Liver (tissue), 9 donors: ENCODE measurements around the gene RASGRF2. TPM values are rescaled to one million over a fixed set of nuclear protein-coding genes. Genes with fewer than 3 reads are reported as not detected.

Experiments used
- DNase-seq: peaks from one replicate; pipeline ENCODE4 v3.0.0-alpha.2; 2017; ENCODE audit warnings: low spot score
- H3K27ac ChIP-seq, 2 donors: one replicate each; pipeline ENCODE4 v1.7.0; 2013; ENCODE audit warnings: inconsistent platforms in 2 of 2, low read length in 2 of 2, control low read depth in 1 of 2, low read depth in 1 of 2, mild to moderate bottlenecking in 1 of 2
- H3K27me3 ChIP-seq, 4 donors: one replicate each; pipeline versions ENCODE4 v1.6.1 to v1.7.0; 2013; ENCODE audit warnings: low read length in 3 of 4, inconsistent platforms in 1 of 4, mild to moderate bottlenecking in 1 of 4, moderate library complexity in 1 of 4; ENCODE audit not compliant: control insufficient read depth in 4 of 4, insufficient read depth in 4 of 4
- H3K36me3 ChIP-seq, 4 donors: one replicate each; pipeline versions ENCODE4 v1.6.1 to v1.7.0; 2013; ENCODE audit warnings: low read length in 3 of 4, mild to moderate bottlenecking in 3 of 4, low read depth in 1 of 4, moderate library complexity in 1 of 4; ENCODE audit not compliant: control insufficient read depth in 4 of 4, insufficient read depth in 3 of 4
- H3K4me1 ChIP-seq, 4 donors: one replicate each; pipeline versions ENCODE4 v1.6.1 to v1.7.0; 2013; ENCODE audit warnings: low read length in 3 of 4, mild to moderate bottlenecking in 3 of 4, moderate library complexity in 1 of 4; ENCODE audit not compliant: control insufficient read depth in 4 of 4, insufficient read depth in 4 of 4
- H3K4me3 ChIP-seq, 3 donors: one replicate each; pipeline versions ENCODE4 v1.6.1 to v1.7.0; 2013; ENCODE audit warnings: low read length in 3 of 3, control low read depth in 1 of 3, low read depth in 1 of 3, mild to moderate bottlenecking in 1 of 3
- H3K9ac ChIP-seq, 2 donors: one replicate each; pipeline ENCODE4 v1.7.0; 2013; ENCODE audit warnings: low read length in 2 of 2, mild to moderate bottlenecking in 2 of 2, moderate library complexity in 2 of 2, control low read depth in 1 of 2, low read depth in 1 of 2
- H3K9me3 ChIP-seq, 4 donors: one replicate each; pipeline versions ENCODE4 v1.6.1 to v1.7.0; 2013; ENCODE audit warnings: low read length in 3 of 4; ENCODE audit not compliant: control insufficient read depth in 4 of 4
- EGR1 ChIP-seq, 2 donors: IDR thresholded peaks; 2 replicates each; pipeline ENCODE4 v1.6.1; 2016 to 2018; ENCODE audit warnings: antibody characterized with exemption in 2 of 2, low read depth in 2 of 2
- FOXA1 ChIP-seq: IDR thresholded peaks from 2 replicates; pipeline ENCODE4 v1.6.1; 2016; ENCODE audit warnings: antibody characterized with exemption
- FOXA2 ChIP-seq: IDR thresholded peaks from 2 replicates; pipeline ENCODE4 v1.6.1; 2016; ENCODE audit warnings: antibody characterized with exemption
- GABPA ChIP-seq, 2 donors: IDR thresholded peaks in 1 of 2; conservative IDR thresholded peaks in 1 of 2; 2 replicates each; pipeline ENCODE4 v1.6.1; 2016; ENCODE audit warnings: antibody characterized with exemption in 2 of 2, mild to moderate bottlenecking in 1 of 2, moderate library complexity in 1 of 2
- HNF4A ChIP-seq, 2 donors: conservative IDR thresholded peaks; 2 replicates each; pipeline ENCODE4 v1.6.1; 2016; ENCODE audit warnings: antibody characterized with exemption in 2 of 2, mild to moderate bottlenecking in 2 of 2
- JUND ChIP-seq, 2 donors: IDR thresholded peaks; 2 replicates each; pipeline ENCODE4 v1.6.1; 2016; ENCODE audit warnings: antibody characterized with exemption in 2 of 2
- NR2F2 ChIP-seq: IDR thresholded peaks from 2 replicates; pipeline ENCODE4 v1.6.1; 2016; ENCODE audit warnings: antibody characterized with exemption
- RAD21 ChIP-seq, 2 donors: IDR thresholded peaks; 2 replicates each; pipeline ENCODE4 v1.6.1; 2016; ENCODE audit warnings: antibody characterized with exemption in 2 of 2, mild to moderate bottlenecking in 2 of 2
- RXRA ChIP-seq, 2 donors: IDR thresholded peaks; 2 replicates each; pipeline ENCODE4 v1.6.1; 2017 to 2018; ENCODE audit warnings: antibody characterized with exemption in 2 of 2, mild to moderate bottlenecking in 1 of 2
- SP1 ChIP-seq: IDR thresholded peaks from 2 replicates; pipeline ENCODE4 v1.6.1; 2018; ENCODE audit warnings: antibody characterized with exemption, mild to moderate bottlenecking
- TAF1 ChIP-seq: conservative IDR thresholded peaks from 2 replicates; pipeline ENCODE4 v1.6.1; 2016; ENCODE audit warnings: antibody characterized with exemption, mild to moderate bottlenecking
- YY1 ChIP-seq: IDR thresholded peaks from 2 replicates; pipeline ENCODE4 v1.6.1; 2016; ENCODE audit warnings: antibody characterized with exemption, mild to moderate bottlenecking
- WGBS: extraction: QIAGEN DNeasy Blood & Tissue Kit; methylation state at CpG from one replicate; pipeline ENCODE4 v1.1.7; 2013; 5-methylcytosine and 5-hydroxymethylcytosine counted together
- polyA plus RNA-seq, 2 donors: library from polyadenylated mRNA; stranded (reverse) in 1 of 2; unstranded in 1 of 2; fragments of 200-250 nt in 1 of 2; fragments of >200 nt in 1 of 2; fragmentation: Nextera tagmentation in 1 of 2; extraction: Ambion mirVana in 1 of 2; gene quantifications; one replicate each; pipeline versions ENCODE4 v1.2.1 to v1.2.3, GENCODE V29; 2013 to 2015
- total RNA-seq, 2 donors: library from RNA; depleted of rRNA; stranded (reverse); fragments of >200 nt; gene quantifications; one replicate each; pipeline ENCODE4 v1.2.3, GENCODE V29; 2014
- TF ChIP-seq, protein P1 (sequence below): IDR thresholded peaks from 2 replicates; pipeline ENCODE4 v1.6.1; 2016; ENCODE audit warnings: antibody characterized with exemption
- TF ChIP-seq, protein P2 (sequence below): IDR thresholded peaks from 2 replicates; pipeline ENCODE4 v1.6.1; 2016; ENCODE audit warnings: antibody characterized with exemption
- TF ChIP-seq, protein P3 (sequence below): IDR thresholded peaks from 2 replicates; pipeline ENCODE4 v1.6.1; 2016; ENCODE audit warnings: antibody characterized with exemption
- TF ChIP-seq, protein P4 (sequence below): fragments of 150-350 bp; IDR thresholded peaks from 2 replicates; pipeline ENCODE4 v1.5.1; 2017; ENCODE audit warnings: improper control_type of control experiment, low read depth, low read length; ENCODE audit not compliant: missing input control
- TF ChIP-seq, protein P5 (sequence below): IDR thresholded peaks from 2 replicates; pipeline ENCODE4 v1.6.1; 2016; ENCODE audit warnings: antibody characterized with exemption, mild to moderate bottlenecking
- donor health status: healthy.
- donor health status: healthy.
- donor health status: healthy.
- donor health status: healthy.
- donor health status: healthy.

RASGRF2 gene
- total and polyA plus RNA-seq, 4 donors: 0.12 to 3.3 (median 0.23) TPM

DNA sequence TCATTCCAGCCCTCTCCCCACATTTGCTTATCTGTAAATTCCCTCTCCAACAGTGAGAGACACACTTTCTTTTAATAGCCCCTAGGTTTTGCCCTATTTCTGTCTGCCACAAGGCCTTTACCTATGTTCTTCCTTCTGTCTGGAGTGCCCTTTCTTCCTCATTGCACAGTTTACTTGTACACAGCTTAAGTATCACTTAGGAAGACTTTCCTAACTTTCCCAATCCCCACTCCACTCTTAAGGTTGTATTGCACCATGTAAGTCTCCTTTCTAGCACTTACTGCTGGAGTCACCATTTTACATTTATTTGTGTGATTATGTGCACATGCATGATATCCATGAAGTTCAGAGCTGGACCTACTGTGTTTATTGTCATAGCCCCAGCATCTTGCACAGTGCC is 262.1 kb downstream of the RASGRF2 start (continued):
- TF ChIP-seq, protein P1, sequence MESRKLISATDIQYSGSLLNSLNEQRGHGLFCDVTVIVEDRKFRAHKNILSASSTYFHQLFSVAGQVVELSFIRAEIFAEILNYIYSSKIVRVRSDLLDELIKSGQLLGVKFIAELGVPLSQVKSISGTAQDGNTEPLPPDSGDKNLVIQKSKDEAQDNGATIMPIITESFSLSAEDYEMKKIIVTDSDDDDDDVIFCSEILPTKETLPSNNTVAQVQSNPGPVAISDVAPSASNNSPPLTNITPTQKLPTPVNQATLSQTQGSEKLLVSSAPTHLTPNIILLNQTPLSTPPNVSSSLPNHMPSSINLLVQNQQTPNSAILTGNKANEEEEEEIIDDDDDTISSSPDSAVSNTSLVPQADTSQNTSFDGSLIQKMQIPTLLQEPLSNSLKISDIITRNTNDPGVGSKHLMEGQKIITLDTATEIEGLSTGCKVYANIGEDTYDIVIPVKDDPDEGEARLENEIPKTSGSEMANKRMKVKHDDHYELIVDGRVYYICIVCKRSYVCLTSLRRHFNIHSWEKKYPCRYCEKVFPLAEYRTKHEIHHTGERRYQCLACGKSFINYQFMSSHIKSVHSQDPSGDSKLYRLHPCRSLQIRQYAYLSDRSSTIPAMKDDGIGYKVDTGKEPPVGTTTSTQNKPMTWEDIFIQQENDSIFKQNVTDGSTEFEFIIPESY: no peak
- TF ChIP-seq EGR1 (IDR thresholded peaks at IDR 0.05; ENCODE audit: low read depth in 2 of 2): no peak
- TF ChIP-seq FOXA1: no peak
- TF ChIP-seq GABPA (IDR thresholded peaks at IDR 0.05 in 1 of 2, conservative IDR thresholded peaks at IDR 0.05 in 1 of 2): no peak
- no peak for TF ChIP-seq NR2F2
- TF ChIP-seq RXRA (IDR thresholded peaks at IDR 0.05): no peak
- no peak for TF ChIP-seq SP1
- TF ChIP-seq JUND (IDR thresholded peaks at IDR 0.05): no peak

DNA sequence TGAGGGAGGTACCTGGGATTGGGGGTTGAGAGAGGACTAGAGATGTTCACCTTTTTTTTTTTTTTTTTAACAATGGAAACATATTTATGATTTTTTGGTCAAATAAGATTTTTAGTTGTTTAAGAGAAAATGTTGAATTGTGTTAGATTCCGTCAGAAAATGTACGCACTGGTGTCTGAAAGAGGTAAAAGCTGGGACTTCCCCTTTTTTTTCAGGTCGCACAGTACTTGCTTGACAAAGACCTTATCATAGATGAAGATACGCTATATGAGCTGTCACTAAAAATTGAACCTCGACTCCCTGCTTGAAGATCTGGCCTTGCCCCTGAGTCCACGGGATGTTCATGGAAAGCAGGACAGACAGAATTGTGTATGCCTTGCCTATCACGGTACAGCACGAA is 265.3 kb downstream of the RASGRF2 start:
- WGBS: 90% methylated on average over 8 of the region's 8 CpGs
- no peaks in the 10 kb centered on the region for H3K36me3 ChIP-seq
- H3K9me3 ChIP-seq: no peaks in the 10 kb centered on the region
- TF ChIP-seq FOXA1: no peak
- TF ChIP-seq FOXA2: no peak
- TF ChIP-seq JUND (IDR thresholded peaks at IDR 0.05): no peak
- TF ChIP-seq, protein P2, sequence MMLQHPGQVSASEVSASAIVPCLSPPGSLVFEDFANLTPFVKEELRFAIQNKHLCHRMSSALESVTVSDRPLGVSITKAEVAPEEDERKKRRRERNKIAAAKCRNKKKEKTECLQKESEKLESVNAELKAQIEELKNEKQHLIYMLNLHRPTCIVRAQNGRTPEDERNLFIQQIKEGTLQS: no peak
- no peak for TF ChIP-seq RXRA (IDR thresholded peaks at IDR 0.05)
- TF ChIP-seq, protein P1: no peak
- TF ChIP-seq YY1: no peak
- TF ChIP-seq, protein P3, sequence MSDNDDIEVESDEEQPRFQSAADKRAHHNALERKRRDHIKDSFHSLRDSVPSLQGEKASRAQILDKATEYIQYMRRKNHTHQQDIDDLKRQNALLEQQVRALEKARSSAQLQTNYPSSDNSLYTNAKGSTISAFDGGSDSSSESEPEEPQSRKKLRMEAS: no peak
- no peak for TF ChIP-seq SP1
- TF ChIP-seq EGR1 (IDR thresholded peaks at IDR 0.05; ENCODE audit: low read depth in 2 of 2): no peak
- DNase-seq: no peak
- no peak overlapping the region for H3K27ac ChIP-seq
- H3K4me1 ChIP-seq: no peaks in the 10 kb centered on the region
- H3K9ac ChIP-seq: no peak overlapping the region
- H3K4me3 ChIP-seq: no peak overlapping the region
- no peaks in the 10 kb centered on the region for H3K27me3 ChIP-seq

DNA sequence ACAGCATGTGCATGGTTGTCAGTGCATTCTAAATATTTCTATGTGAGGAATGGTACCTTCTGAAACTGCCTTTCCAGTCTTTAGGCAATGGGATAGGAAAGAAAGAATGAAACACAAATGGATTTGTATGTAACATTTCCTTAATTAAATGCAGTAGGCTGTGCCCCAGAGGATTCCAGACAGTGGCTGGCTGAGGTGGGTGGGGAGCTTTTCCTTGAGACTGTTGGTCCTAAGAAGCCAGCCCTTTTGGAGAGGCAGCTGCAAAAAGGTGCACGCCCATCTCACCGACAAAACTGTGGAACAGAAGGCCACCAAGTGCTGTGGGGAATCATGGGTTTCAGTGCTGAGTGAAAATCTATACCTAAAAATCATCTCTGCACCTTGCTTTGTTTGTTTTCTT is 266.1 kb downstream of the RASGRF2 start:
- Histone ChIP-seq H3K4me1 (no peaks in the 10 kb centered on the region), H3K9me3 (no peaks in the 10 kb centered on the region), H3K36me3 (no peaks in the 10 kb centered on the region), H3K9ac (no peak overlapping the region), H3K27me3 (no peaks in the 10 kb centered on the region), H3K4me3 (no peak overlapping the region), H3K27ac (no peak overlapping the region)
- 93% methylated on average over 2 of the region's 2 CpGs for whole genome bisulfite sequencing
- DNase-seq: no peak
- no peak for TF ChIP-seq EGR1 (IDR thresholded peaks at IDR 0.05; ENCODE audit: low read depth in 2 of 2)
- TF ChIP-seq, protein P2: no peak
- TF ChIP-seq JUND (IDR thresholded peaks at IDR 0.05): no peak
- TF ChIP-seq FOXA2: no peak
- no peak for TF ChIP-seq NR2F2
- TF ChIP-seq, protein P4, sequence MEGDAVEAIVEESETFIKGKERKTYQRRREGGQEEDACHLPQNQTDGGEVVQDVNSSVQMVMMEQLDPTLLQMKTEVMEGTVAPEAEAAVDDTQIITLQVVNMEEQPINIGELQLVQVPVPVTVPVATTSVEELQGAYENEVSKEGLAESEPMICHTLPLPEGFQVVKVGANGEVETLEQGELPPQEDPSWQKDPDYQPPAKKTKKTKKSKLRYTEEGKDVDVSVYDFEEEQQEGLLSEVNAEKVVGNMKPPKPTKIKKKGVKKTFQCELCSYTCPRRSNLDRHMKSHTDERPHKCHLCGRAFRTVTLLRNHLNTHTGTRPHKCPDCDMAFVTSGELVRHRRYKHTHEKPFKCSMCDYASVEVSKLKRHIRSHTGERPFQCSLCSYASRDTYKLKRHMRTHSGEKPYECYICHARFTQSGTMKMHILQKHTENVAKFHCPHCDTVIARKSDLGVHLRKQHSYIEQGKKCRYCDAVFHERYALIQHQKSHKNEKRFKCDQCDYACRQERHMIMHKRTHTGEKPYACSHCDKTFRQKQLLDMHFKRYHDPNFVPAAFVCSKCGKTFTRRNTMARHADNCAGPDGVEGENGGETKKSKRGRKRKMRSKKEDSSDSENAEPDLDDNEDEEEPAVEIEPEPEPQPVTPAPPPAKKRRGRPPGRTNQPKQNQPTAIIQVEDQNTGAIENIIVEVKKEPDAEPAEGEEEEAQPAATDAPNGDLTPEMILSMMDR: no peak
- TF ChIP-seq, protein P1: no peak
- TF ChIP-seq TAF1: no peak
- no peak for TF ChIP-seq GABPA (IDR thresholded peaks at IDR 0.05 in 1 of 2, conservative IDR thresholded peaks at IDR 0.05 in 1 of 2)
- TF ChIP-seq RAD21 (IDR thresholded peaks at IDR 0.05): no peak
- TF ChIP-seq, protein P5, sequence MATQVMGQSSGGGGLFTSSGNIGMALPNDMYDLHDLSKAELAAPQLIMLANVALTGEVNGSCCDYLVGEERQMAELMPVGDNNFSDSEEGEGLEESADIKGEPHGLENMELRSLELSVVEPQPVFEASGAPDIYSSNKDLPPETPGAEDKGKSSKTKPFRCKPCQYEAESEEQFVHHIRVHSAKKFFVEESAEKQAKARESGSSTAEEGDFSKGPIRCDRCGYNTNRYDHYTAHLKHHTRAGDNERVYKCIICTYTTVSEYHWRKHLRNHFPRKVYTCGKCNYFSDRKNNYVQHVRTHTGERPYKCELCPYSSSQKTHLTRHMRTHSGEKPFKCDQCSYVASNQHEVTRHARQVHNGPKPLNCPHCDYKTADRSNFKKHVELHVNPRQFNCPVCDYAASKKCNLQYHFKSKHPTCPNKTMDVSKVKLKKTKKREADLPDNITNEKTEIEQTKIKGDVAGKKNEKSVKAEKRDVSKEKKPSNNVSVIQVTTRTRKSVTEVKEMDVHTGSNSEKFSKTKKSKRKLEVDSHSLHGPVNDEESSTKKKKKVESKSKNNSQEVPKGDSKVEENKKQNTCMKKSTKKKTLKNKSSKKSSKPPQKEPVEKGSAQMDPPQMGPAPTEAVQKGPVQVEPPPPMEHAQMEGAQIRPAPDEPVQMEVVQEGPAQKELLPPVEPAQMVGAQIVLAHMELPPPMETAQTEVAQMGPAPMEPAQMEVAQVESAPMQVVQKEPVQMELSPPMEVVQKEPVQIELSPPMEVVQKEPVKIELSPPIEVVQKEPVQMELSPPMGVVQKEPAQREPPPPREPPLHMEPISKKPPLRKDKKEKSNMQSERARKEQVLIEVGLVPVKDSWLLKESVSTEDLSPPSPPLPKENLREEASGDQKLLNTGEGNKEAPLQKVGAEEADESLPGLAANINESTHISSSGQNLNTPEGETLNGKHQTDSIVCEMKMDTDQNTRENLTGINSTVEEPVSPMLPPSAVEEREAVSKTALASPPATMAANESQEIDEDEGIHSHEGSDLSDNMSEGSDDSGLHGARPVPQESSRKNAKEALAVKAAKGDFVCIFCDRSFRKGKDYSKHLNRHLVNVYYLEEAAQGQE: no peak
- no peak for TF ChIP-seq HNF4A (conservative IDR thresholded peaks at IDR 0.05)
- TF ChIP-seq RXRA (IDR thresholded peaks at IDR 0.05): no peak
